ENCODE results near the gene IGFL1.

DNA sequence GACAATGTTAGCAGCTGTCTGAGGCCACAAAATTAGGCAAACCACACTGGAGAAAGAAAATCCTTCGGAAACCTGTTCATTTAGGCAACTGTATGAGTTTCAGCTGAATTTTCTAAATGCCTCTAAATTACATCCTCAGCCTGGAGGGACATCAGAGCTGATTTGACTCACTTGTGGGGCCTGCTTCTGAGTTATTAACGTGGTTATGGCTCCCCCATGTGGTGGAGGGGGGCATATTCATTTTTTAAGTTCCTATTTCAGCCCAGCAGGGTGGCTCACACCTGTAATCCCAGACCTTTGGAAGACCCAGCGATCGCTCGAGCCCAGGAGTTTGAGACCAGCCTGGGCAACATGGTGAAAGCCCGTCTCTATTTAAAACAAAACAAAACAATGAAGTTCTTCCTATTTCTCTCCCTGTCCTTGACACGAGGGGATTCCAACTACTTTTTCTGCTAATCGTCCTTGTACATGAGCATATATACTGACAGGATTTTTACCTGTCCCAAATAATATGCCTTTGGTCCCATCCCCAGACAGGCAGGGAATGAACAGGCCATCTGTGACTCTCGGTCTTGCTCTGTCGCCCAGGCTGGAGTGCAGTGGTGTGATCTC lies 35.8 kb downstream of the IGFL1 start:
- TF ChIP-seq POLR2A (IDR thresholded peaks at IDR 0.05) (no peak), EP300 (IDR thresholded peaks at IDR 0.05) (no peak)
